Measurements from ENCODE around the gene RPP21.

GRCh38 chr6:30329331-30329730 lies 15.6 kb upstream of the RPP21 start:
- TF ChIP-seq, protein P1, sequence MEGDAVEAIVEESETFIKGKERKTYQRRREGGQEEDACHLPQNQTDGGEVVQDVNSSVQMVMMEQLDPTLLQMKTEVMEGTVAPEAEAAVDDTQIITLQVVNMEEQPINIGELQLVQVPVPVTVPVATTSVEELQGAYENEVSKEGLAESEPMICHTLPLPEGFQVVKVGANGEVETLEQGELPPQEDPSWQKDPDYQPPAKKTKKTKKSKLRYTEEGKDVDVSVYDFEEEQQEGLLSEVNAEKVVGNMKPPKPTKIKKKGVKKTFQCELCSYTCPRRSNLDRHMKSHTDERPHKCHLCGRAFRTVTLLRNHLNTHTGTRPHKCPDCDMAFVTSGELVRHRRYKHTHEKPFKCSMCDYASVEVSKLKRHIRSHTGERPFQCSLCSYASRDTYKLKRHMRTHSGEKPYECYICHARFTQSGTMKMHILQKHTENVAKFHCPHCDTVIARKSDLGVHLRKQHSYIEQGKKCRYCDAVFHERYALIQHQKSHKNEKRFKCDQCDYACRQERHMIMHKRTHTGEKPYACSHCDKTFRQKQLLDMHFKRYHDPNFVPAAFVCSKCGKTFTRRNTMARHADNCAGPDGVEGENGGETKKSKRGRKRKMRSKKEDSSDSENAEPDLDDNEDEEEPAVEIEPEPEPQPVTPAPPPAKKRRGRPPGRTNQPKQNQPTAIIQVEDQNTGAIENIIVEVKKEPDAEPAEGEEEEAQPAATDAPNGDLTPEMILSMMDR (IDR thresholded peaks at IDR 0.05), result no peak
- no peak for TF ChIP-seq POLR2A (IDR thresholded peaks at IDR 0.05)

Measured in adrenal gland (tissue), 5 donors.